CD4-positive, alpha-beta T cell (primary cell): ENCODE measurements around the gene SMOC2. TPM values are rescaled to one million over a fixed set of nuclear protein-coding genes. Genes with fewer than 3 reads are reported as not detected.

Experiments used
- ATAC-seq: fragments of 200-7000 bp; cut with Tn5 transposase; one replicate; pipeline ENCODE4 v1.10.0; 2022; ENCODE audit warnings: mild to moderate bottlenecking; ENCODE audit not compliant: poor library complexity
- CTCF ChIA-PET: fragments of 350-600 bp; sonication (Branson Sonifier 250); formaldehyde crosslinking; loops from one replicate; lab custom pipeline; 2021; ENCODE audit warnings: antibody characterized with exemption, inconsistent platforms; lab: Charles Lee
- POLR2A ChIA-PET: fragments of 350-600 bp; sonication (Branson Sonifier 250); formaldehyde crosslinking; loops from one replicate; lab custom pipeline; 2021; ENCODE audit warnings: antibody characterized with exemption, inconsistent platforms; lab: Charles Lee
- DNase-seq, 14 experiments: peaks; one replicate each; pipeline ENCODE4 v3.0.0-alpha.2; 2013 to 2020; ENCODE audit warnings: mixed read lengths in 2 of 14
- H3K27ac ChIP-seq, 2 donors: one replicate each; pipeline versions ENCODE4 v1.5.1 to v1.7.0; 2013; ENCODE audit warnings: low read length in 2 of 2, low read depth in 1 of 2, mild to moderate bottlenecking in 1 of 2
- H3K27me3 ChIP-seq, 2 experiments: 1 replicate in 1 of 2; 2 replicates in 1 of 2; pipeline versions ENCODE4 v1.6.1 to v1.7.0; 2013; ENCODE audit warnings: low read length in 2 of 2, control low read depth in 1 of 2, mild to moderate bottlenecking in 1 of 2, moderate library complexity in 1 of 2; ENCODE audit not compliant: insufficient read depth in 2 of 2, control insufficient read depth in 1 of 2
- H3K36me3 ChIP-seq: one replicate; pipeline ENCODE4 v1.6.1; 2013; ENCODE audit warnings: low read length, control low read depth; ENCODE audit not compliant: insufficient read depth
- H3K4me1 ChIP-seq: one replicate; pipeline ENCODE4 v1.6.1; 2013; ENCODE audit warnings: low read length, control low read depth; ENCODE audit not compliant: insufficient read depth
- H3K4me3 ChIP-seq: one replicate; pipeline ENCODE4 v1.5.1; 2013; ENCODE audit warnings: mild to moderate bottlenecking, low read length, moderate library complexity
- H3K9me3 ChIP-seq, 2 experiments: 1 replicate in 1 of 2; 2 replicates in 1 of 2; pipeline versions ENCODE4 v1.6.1 to v1.7.0; 2013; ENCODE audit warnings: low read length in 2 of 2, mild to moderate bottlenecking in 2 of 2, control low read depth in 1 of 2, moderate library complexity in 1 of 2; ENCODE audit not compliant: control insufficient read depth in 1 of 2, insufficient read depth in 1 of 2
- H3K27ac Mint-ChIP-seq: one replicate; pipeline ENCODE4 v1.8.0; 2020; ENCODE audit warnings: mixed read lengths
- H3K27me3 Mint-ChIP-seq: one replicate; pipeline ENCODE4 v1.8.0; 2021; ENCODE audit warnings: mixed read lengths
- H3K36me3 Mint-ChIP-seq: one replicate; pipeline ENCODE4 v1.8.0; 2021; ENCODE audit warnings: low read depth, mixed read lengths
- H3K4me1 Mint-ChIP-seq: one replicate; pipeline ENCODE4 v1.8.0; 2021; ENCODE audit warnings: low read depth, mixed read lengths
- H3K4me3 Mint-ChIP-seq: one replicate; pipeline ENCODE4 v1.8.0; 2020; ENCODE audit warnings: mild to moderate bottlenecking, mixed read lengths
- H3K9me3 Mint-ChIP-seq: one replicate; pipeline ENCODE4 v1.8.0; 2020; ENCODE audit warnings: mixed read lengths
- CTCF ChIP-seq: fragments of 200-600 bp; IDR thresholded peaks from one replicate; pipeline ENCODE4 v1.8.0; 2022; ENCODE audit warnings: antibody characterized with exemption, mild to moderate bottlenecking
- intact Hi-C, 2 experiments: fragments of 100-400 bp; cut with DNase I in 1 of 2; cut with micrococcal nuclease in 1 of 2; formaldehyde crosslinking; loops; one replicate each; pipeline versions ENCODE4 v1.15.1 to v1.9.0; 2023 to 2025; cut with DNase I, micrococcal nuclease
- total RNA-seq, 174 experiments: library from RNA in 2 of 174; stranded (reverse) in 2 of 174; gene quantifications; one replicate each; pipeline ENCODE4 v1.2.3 and lab custom pipeline; 2021 to 2026

The SMOC2 gene
- total RNA-seq, 2 experiments from 2014 or later: not detected

GRCh38 chr6:168607272-168608112, 166.5 kb downstream of the SMOC2 start:
- Mint-ChIP-seq H3K9me3 (no peaks in the 10 kb centered on the region), H3K4me3 (no peak overlapping the region), H3K36me3 (no peaks in the 10 kb centered on the region), H3K27ac (no peak overlapping the region), H3K27me3 (peaks cover 8% of the 10 kb centered on the region), H3K4me1 (no peaks in the 10 kb centered on the region)
- POLR2A ChIA-PET: no interaction called here
- Histone ChIP-seq H3K4me3 (no peak overlapping the region), H3K27me3 (no peaks in the 10 kb centered on the region), H3K4me1 (no peaks in the 10 kb centered on the region), H3K9me3 (peaks cover 0 to 14% of the 10 kb centered on the region in 2 experiments), H3K27ac (no peak overlapping the region), H3K36me3 (no peaks in the 10 kb centered on the region)
- no peak for TF ChIP-seq CTCF
- DNase-seq (no peak), ATAC-seq (no peak)
- CTCF ChIA-PET: no interaction called here
- intact Hi-C loops: no loop called here

GRCh38 chr6:168608113-168608400, 167.1 kb downstream of the SMOC2 start:
- H3K9me3 ChIP-seq: peaks cover 0 to 19% of the 10 kb centered on the region in 2 experiments
- no peak for ATAC-seq
- ChIA-PET CTCF (no interaction called here), POLR2A (no interaction called here)
- H3K4me3 ChIP-seq: no peak overlapping the region
- H3K27ac Mint-ChIP-seq: no peak overlapping the region
- H3K36me3 ChIP-seq: no peaks in the 10 kb centered on the region
- peaks cover 2% of the 10 kb centered on the region for H3K27me3 Mint-ChIP-seq
- no peak overlapping the region for H3K4me3 Mint-ChIP-seq
- H3K27me3 ChIP-seq: no peaks in the 10 kb centered on the region
- no peak for TF ChIP-seq CTCF
- H3K27ac ChIP-seq: no peak overlapping the region
- no peaks in the 10 kb centered on the region for H3K4me1 ChIP-seq
- H3K9me3 Mint-ChIP-seq: no peaks in the 10 kb centered on the region
- no peaks in the 10 kb centered on the region for H3K4me1 Mint-ChIP-seq
- H3K36me3 Mint-ChIP-seq: no peaks in the 10 kb centered on the region
- intact Hi-C loops: no loop called here
- no peak for DNase-seq

- Mint-ChIP-seq H3K9me3 (no peaks in the 10 kb centered on the region), H3K4me3 (no peak overlapping the region), H3K4me1 (no peaks in the 10 kb centered on the region), H3K27ac (no peak overlapping the region), H3K27me3 (no peaks in the 10 kb centered on the region), H3K36me3 (no peaks in the 10 kb centered on the region)
- TF ChIP-seq CTCF: no peak
- no peak for ATAC-seq
- ChIA-PET POLR2A (no interaction called here), CTCF (no interaction called here)
- intact Hi-C loops: no loop called here
- H3K27ac ChIP-seq: no peak overlapping the region
- no peak overlapping the region for H3K4me3 ChIP-seq
- no peaks in the 10 kb centered on the region for H3K36me3 ChIP-seq
- DNase-seq: no peak
- H3K9me3 ChIP-seq: peaks cover 0 to 28% of the 10 kb centered on the region in 2 experiments
- no peaks in the 10 kb centered on the region for H3K27me3 ChIP-seq
- H3K4me1 ChIP-seq: no peaks in the 10 kb centered on the region
Observed at GRCh38 chr6:168609026-168609685, 168.2 kb downstream of the SMOC2 start.
